Uterus (tissue), 4 donors: ENCODE results near the gene CPSF3. TPM values are rescaled to one million over a fixed set of nuclear protein-coding genes. Genes with fewer than 3 reads are reported as not detected.
A peak's percentile ranks its signal among the peaks of the same experiment; 100 is the strongest.

Source experiments
- DNase-seq, 2 donors: peaks; one replicate each; pipeline ENCODE4 v3.0.0-alpha.2; 2019 to 2020
- H3K27ac ChIP-seq, 2 donors: fragments of 200-600 bp; sonication (generic); 1 replicate in 1 of 2; 2 replicates in 1 of 2; pipeline ENCODE4 v1.5.1; 2016 to 2018
- H3K27me3 ChIP-seq, 2 donors: fragments of 200-600 bp; sonication (generic); one replicate each; pipeline ENCODE4 v1.5.1; 2018 to 2019; ENCODE audit warnings: control low read depth in 1 of 2
- H3K36me3 ChIP-seq, 2 donors: fragments of 200-600 bp; sonication (generic); one replicate each; pipeline ENCODE4 v1.5.1; 2019; ENCODE audit warnings: control low read depth in 1 of 2
- H3K4me1 ChIP-seq, 2 donors: fragments of 200-600 bp; sonication (generic); one replicate each; pipeline ENCODE4 v1.5.1; 2018 to 2019; ENCODE audit warnings: control low read depth in 1 of 2
- H3K4me3 ChIP-seq, 2 donors: fragments of 200-600 bp; sonication (generic); 1 replicate in 1 of 2; 2 replicates in 1 of 2; pipeline ENCODE4 v1.5.1; 2018 to 2019; ENCODE audit warnings: mild to moderate bottlenecking in 1 of 2
- H3K9me3 ChIP-seq, 2 donors: fragments of 200-600 bp; sonication (generic); one replicate each; pipeline ENCODE4 v1.5.1; 2019; ENCODE audit warnings: control low read depth in 1 of 2
- POLR2A ChIP-seq, 2 donors: fragments of 450-650 bp; IDR thresholded peaks; one replicate each; pipeline ENCODE4 v1.6.1; 2016; ENCODE audit warnings: antibody characterized with exemption in 2 of 2, mild to moderate bottlenecking in 1 of 2, moderate library complexity in 1 of 2
- intact Hi-C: fragments of 100-400 bp; cut with DNase I; formaldehyde crosslinking; loops from one replicate; pipeline ENCODE4 v1.15.1; 2023; ENCODE audit warnings: low total_unique reads
- total RNA-seq, 4 donors: library from RNA; depleted of rRNA in 3 of 4; stranded (reverse); fragments of >200 nt in 3 of 4; gene quantifications; one replicate each; pipeline versions ENCODE4 v1.1.0 to v1.2.4, GENCODE V29; 2014 to 2023
- TF ChIP-seq, protein P1 (sequence below), 4 experiments: fragments of 200-600 bp in 2 of 4; fragments of 450-650 bp in 2 of 4; sonication (generic) in 2 of 4; IDR thresholded peaks; one replicate each; pipeline ENCODE4 v1.5.1; 2016 to 2019; ENCODE audit warnings: antibody characterized with exemption in 4 of 4, mild to moderate bottlenecking in 2 of 4, moderate library complexity in 1 of 4
- donor health status: DM: yes; HTN: yes; CAD: no.

Gene CPSF3
- 10 to 100 TPM in 3 of 4 donors, 1 to 10 TPM in 1; 7.2 to 45.2 (median 30.3) TPM for total RNA-seq

DNA sequence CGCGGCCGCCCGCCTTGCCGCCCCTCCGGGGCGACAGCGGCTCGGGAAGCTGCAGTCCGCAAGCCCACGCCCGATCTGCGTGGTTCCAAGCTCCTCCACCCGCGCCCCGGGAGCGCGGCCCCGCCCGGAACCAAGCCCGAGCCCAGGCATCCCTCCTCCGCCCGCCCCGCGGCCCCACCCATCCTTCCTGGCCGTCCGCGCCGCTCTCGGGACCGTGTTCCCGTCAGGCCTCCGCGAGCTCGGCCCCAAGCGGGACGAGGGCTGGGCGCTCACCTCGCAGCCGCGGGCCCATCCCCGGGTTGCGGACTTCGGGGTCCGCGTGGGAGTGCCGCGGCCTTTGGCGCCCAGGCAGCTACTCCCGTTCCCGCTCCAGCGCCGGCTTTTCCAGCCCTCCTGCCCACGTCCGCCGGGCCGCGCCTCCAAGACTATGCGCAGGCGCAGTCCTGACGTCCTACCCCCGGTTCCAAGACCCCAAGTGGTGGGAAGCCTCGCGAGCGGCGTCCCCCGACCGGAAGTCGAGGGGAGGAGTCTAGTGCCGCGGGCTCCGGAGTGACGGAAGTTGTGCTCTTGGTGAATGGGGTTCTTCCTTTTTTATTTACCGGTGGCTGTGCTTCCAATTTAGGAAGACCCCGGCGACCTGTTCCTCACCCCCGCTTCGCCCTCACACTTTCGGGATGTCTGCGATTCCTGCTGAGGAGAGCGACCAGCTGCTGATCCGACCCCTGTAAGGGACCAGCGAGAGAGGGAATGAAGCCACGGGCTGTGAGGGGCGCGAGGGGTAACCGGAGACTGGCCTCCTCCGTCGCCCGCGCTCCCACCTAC is at the start of gene CPSF3, which contains the start of gene ITGB1BP1:
Gene CPSF3, plus strand, starts transcription at position 555 of the 822 bp plus-strand sequence. Its CDS starts 120 bp downstream, at position 675.
Gene ITGB1BP1, minus strand, starts transcription at position 429 of the 822 bp plus-strand sequence. CDS start 4,831 bp downstream, outside the sequence.
- H3K27me3 ChIP-seq = no peaks in the 10 kb centered on the region
- DNase-seq = peak; percentile 97 to 98
- no peaks in the 10 kb centered on the region for H3K9me3 ChIP-seq
- no peaks in the 10 kb centered on the region for H3K4me1 ChIP-seq
- H3K36me3 ChIP-seq = no peaks in the 10 kb centered on the region
- H3K4me3 ChIP-seq = peak within 1 kb of the TSS; percentile 87 to 88
- peak within 1 kb of the TSS; percentile 90 to 98 for H3K27ac ChIP-seq
- TF ChIP-seq POLR2A (IDR thresholded peaks at IDR 0.05) = peak; percentile 46 to 89
- TF ChIP-seq, protein P1, sequence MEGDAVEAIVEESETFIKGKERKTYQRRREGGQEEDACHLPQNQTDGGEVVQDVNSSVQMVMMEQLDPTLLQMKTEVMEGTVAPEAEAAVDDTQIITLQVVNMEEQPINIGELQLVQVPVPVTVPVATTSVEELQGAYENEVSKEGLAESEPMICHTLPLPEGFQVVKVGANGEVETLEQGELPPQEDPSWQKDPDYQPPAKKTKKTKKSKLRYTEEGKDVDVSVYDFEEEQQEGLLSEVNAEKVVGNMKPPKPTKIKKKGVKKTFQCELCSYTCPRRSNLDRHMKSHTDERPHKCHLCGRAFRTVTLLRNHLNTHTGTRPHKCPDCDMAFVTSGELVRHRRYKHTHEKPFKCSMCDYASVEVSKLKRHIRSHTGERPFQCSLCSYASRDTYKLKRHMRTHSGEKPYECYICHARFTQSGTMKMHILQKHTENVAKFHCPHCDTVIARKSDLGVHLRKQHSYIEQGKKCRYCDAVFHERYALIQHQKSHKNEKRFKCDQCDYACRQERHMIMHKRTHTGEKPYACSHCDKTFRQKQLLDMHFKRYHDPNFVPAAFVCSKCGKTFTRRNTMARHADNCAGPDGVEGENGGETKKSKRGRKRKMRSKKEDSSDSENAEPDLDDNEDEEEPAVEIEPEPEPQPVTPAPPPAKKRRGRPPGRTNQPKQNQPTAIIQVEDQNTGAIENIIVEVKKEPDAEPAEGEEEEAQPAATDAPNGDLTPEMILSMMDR (IDR thresholded peaks at IDR 0.05) = peak in 3 of 4 experiments; percentile 36 to 56 (median 41)
- intact Hi-C loops = no loop called here

DNA sequence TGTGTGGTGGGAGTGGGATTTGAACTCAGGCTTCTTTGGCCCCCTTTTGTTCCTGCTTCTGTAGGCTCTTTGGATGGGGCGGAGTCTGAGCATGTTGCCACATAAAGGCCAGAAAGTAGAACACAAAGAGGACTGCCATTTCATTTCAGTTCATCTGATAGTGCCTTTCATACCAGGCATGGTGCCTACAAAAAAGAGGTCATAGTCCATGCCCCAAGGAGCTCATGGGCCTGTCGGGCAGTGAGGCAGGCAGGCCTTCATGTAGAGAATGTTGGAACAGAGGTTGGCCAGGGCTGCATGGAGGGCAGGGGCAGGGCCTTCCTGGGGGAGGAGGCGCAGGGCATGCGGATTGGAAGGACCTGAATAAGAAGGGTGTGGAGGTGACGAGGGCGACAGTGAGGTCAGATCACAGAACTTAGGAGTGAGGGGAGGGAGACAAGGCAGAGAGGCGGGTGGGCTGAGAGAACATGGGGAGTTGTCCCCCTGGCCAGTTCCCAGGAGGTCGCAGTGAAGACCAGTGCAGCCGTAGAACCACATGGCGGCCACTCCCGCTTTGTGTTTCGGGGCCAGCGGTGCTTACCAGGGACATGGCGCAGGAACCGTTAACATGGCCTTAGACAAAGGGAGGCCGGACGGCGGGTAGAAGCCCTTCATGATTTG is 49.3 kb upstream of the CPSF3 start:
- Histone ChIP-seq H3K27me3 (no peaks in the 10 kb centered on the region), H3K27ac (no peak overlapping the region), H3K4me3 (no peak overlapping the region), H3K36me3 (no peaks in the 10 kb centered on the region), H3K4me1 (peaks cover 0 to 4% of the 10 kb centered on the region in 2 donors), H3K9me3 (no peaks in the 10 kb centered on the region)
- TF ChIP-seq, protein P1 (IDR thresholded peaks at IDR 0.05) = no peak
- no peak for TF ChIP-seq POLR2A (IDR thresholded peaks at IDR 0.05)
- intact Hi-C loops = no loop called here
- DNase-seq = no peak

DNA sequence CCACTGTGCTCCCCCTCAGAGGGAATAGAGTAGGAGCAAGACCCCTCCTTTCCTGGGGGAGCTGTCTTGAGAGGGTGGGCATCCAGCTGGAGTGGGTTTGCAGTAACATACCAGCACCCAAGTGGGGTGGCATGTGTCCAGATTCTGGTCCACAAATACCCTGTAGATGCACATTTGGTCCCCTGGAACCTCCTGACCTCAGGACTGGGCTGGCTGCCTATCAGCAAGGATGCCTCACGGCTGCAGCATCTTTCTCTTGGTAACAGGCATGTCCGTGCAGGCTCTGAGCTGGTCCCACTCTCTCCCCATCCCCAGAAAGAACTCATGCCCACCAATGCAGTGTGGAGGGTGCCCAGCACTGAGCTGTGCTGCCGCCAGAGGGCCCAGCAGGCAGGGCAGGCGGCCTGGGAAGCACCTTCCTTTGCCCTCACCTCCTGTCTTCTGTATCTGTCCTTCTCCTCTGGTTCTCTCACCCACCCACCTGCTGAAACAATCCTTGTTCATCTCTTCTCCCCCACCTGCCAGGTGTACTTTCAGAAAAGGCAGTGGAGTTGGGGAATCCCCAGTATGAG is 47.5 kb upstream of the CPSF3 start:
- intact Hi-C loops = no loop called here
- Histone ChIP-seq H3K27ac (peak overlapping the region in 1 of 2 donors; percentile 80), H3K4me1 (peaks cover 0 to 4% of the 10 kb centered on the region in 2 donors), H3K36me3 (no peaks in the 10 kb centered on the region), H3K9me3 (no peaks in the 10 kb centered on the region), H3K4me3 (no peak overlapping the region), H3K27me3 (no peaks in the 10 kb centered on the region)
- no peak for DNase-seq
- TF ChIP-seq POLR2A (IDR thresholded peaks at IDR 0.05) = no peak
- TF ChIP-seq, protein P1 (IDR thresholded peaks at IDR 0.05) = no peak

DNA sequence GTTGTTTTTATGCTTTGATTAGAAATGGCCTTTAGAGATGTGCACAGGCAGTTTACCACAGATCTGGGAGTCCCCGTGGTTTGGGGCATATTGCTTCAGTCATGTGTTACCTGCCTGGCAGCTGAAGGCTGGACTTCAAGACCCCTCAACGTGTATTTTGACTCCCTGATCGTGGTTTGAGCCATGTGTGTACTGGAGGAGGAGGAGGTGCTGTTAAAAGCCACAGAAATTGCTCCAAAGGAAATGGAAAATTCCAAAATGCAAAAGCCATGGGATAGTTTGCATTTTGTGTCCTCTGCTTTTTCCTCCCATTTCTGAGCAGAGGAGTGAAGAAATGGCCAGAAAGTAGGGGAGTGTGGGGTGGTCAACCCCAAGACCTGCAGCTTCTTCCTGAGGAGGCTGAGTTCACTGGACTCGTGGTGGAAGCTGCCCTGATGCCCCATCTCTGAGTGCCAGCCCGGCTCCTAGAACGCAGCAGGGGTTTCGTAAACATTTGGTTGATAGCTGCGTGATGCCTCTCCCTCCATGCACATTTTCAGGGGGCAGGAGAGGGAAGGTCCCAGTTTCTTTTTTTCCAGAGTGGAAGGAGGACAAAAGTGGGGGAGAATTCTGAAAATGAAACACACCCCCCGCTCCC is 45.9 kb upstream of the CPSF3 start:
- Histone ChIP-seq H3K36me3 (no peaks in the 10 kb centered on the region), H3K27me3 (no peaks in the 10 kb centered on the region), H3K9me3 (no peaks in the 10 kb centered on the region), H3K27ac (peak overlapping the region; percentile 70 to 80), H3K4me3 (no peak overlapping the region), H3K4me1 (peaks cover 0 to 4% of the 10 kb centered on the region in 2 donors)
- no peak for DNase-seq
- TF ChIP-seq, protein P1 (IDR thresholded peaks at IDR 0.05) = no peak
- TF ChIP-seq POLR2A (IDR thresholded peaks at IDR 0.05) = no peak
- intact Hi-C loops = no loop called here
